NCI-H526 (cell line): ENCODE data around the gene GRAMD4.

Source experiments
- DNase-seq, 2 experiments: peaks; one replicate each; lab custom pipeline; 2025; lab: John Stamatoyannopoulos, UW

GRAMD4 gene, protein sequence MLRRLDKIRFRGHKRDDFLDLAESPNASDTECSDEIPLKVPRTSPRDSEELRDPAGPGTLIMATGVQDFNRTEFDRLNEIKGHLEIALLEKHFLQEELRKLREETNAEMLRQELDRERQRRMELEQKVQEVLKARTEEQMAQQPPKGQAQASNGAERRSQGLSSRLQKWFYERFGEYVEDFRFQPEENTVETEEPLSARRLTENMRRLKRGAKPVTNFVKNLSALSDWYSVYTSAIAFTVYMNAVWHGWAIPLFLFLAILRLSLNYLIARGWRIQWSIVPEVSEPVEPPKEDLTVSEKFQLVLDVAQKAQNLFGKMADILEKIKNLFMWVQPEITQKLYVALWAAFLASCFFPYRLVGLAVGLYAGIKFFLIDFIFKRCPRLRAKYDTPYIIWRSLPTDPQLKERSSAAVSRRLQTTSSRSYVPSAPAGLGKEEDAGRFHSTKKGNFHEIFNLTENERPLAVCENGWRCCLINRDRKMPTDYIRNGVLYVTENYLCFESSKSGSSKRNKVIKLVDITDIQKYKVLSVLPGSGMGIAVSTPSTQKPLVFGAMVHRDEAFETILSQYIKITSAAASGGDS

DNA sequence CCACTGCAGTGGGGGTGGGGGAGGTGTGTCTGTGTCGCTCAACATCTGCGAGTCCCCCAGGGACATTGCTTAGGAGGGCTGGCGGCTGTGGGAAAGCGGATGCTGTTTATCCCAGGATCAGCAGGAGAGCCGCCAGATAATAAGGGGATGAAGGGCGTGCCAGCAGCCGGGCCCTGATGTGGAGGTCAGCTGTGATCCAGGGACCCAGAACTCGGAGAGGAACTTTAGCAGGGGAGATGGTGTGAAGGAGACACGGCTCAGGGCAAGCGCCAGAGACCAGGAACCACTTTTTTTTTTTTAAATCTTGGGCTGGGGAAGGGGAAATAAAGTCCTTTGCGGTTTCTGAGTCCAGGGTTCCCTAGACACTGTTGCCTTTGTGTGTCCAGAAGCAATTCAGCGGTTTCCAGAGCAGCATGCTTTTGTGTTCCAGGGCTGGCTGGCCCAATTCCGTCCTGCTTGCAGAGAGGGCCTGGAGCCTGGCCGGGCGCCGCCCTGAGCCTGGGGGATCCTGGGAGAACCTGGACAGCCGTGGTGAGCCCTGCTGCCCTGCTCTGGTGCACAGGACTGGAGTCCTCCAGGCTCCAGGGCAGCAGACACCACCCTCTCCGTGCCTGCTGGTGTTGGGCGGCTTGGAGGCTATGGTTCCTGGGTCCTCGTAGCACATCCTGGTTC lies at the start of gene GRAMD4:
Gene GRAMD4 (plus strand): TSS at position 557 of the 672 bp plus-strand sequence. CDS start 6,414 bp downstream, outside the sequence.
- DNase-seq: no peak

DNA sequence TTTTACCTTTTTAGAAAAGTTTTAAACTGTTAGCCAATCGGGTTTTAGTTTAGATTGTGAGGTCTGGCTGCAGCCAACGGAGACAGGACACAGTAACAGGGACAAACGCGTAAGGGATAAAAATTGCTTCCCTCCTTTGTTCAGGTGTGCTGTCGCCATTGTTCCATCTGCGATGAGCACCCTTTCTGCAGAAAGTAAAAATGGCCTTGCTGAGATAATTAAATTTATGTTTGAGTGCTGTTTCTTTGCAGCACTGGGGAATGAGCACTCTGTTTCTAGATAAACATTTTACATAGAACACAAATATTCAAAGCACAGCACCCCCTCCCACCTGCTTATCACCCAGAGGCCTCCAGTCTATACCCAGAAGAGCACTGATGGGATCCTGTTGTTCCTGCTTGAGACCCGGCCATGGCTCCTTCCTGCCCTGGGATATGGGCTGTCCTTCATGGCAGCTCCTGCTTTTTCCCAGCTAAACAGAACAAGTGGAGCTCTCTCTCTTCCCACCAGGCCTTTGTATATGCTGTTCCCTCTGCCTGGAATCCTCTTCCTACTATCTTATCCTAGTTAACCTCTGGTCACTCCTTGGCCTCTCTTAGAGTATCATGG lies 48.4 kb upstream of the GRAMD4 start:
- no peak for DNase-seq

DNA sequence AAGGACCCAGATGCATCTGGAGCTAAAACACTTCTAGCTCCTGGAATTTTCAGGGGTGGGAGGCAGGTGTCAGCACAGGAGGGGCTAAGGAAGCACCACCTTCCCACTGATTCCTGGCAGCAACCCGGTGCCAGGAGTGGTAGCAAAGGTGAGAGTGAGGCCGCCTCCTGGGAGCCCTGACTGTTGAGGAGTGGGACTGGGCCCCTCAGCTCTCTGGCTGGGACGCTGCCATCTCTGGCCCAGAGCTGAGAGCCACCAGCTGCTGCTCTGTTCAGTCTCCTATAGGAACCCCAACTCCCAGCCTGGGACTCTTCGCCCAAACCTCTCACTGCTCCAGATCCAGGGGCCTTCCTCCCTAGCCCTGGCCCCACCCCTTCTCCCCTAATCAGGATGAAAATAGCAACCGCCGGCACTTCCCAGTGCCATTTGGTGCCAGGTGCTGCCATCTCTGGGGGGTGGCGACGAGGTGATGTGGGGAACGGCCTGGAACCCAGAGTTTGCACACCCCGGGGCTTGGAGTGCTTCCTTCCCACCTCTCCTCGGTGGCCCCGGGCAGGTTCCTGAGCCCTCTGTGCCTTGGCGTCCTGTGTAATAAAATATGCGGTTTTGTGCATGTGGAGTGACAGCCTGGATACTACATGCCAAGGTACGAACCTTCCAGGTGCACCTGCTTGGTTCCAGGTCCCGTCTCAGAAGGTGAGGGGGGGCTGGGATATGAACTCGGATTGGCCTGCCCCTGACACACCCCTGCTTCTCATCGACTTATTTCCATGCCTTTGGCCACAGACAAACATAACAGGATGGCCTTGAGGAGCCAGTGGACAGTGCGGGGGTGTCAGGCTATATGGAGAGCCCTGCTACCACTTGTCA lies 47.0 kb upstream of the GRAMD4 start:
- no peak for DNase-seq

DNA sequence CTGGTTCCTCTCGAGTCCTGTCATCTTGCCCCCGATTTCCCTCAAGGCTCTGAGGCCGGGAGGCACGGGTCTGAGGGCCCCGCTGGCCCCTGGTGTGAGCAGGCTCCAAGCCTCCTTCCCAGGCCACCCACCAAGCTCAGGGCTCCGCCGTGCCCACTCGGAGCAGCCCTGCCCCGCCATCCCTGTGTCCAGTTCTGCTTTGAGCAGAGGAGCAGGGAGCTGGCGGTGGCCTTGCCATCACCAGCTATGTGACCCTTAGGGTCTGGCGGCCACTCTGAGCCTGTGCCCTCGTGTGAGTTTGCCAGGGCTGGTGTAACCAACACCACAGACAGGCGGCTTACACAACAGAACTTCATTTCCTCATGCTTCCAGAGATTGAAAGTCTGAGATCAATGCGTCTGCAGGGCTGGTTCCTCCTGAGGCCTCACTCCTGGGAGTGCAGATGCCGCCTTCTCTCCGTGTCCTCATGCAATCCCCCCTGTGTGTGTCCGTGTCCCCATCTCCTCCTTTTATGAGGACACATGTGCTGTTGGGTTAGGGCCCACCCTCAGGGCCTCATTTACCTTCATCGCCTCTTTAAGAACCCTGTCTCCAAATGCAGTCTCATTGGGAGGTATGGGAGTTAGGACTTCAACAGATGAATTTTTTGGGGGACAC lies 46.3 kb upstream of the GRAMD4 start:
- DNase-seq: no peak

DNA sequence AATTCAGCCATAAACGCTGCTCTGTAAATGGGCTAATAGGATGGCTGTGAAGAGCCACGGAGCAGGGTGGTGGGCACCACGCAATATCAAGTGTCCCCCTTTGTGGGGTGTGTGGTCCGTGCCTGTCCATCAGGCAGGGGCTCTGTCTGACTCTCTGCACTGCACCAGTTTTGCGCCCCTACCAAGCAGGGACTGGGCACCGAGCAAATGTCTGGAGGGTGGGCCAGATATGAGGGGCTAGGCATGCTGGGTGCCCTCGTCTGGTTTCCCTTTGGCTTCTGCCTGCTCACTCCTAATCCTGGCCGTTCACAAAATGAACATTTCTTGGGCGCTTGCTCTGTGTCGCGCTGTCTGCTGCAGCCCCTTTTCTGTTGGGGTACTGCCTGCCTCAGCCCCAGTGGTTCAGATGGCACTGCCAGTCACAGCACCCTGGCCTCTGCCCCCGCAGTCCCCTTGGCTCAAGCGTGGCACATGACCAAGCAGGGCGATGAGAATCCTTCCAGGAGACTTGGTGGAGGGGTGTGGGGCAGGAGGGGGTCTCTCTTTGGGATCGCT lies 45.7 kb upstream of the GRAMD4 start:
- no peak for DNase-seq

DNA sequence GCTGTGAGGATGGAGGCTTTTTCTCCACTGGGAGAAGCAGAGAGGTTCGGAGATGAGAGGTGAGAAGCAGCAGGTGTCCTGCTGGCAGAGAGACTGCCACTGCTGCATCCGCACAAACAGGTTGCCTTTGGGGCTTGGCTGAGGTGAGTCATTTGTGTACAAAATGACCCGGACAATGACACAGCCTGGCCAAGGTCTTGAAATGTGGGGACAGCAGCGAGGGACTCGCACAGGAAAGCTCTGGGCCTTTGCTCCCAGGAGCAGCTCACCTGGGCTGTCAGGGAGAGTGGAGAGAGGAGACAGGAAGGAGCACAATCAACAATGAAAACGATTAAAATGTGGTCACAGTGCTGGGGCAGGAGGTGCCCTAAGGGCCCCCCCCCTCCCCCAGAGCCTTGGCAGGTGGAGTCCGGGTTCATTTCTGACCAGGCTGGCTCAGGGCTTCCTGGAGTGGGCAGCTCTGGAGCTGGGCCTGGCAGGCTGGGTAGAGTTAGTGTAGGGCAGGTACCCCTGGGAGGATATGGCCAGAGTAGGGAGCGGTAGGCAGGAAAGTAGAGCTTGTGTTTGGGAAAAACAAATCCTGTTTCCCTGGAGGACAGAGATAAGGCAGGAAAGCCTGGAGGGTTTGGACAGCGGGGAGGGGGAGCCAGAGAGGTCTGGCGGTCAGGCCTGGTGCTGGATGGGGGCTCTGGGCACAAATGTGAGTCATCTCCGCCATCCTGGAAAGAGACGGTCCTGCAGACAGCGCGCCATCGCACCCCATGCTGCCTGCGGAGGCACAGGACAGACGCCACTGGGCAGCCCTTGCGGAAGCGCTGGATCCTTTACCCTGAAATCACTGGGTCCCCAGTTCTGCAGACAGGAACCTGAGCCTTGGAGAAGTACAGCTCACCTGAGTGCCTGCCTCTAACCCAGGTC lies 44.9 kb upstream of the GRAMD4 start:
- peak in 1 of 2 experiments; percentile 21 for DNase-seq

DNA sequence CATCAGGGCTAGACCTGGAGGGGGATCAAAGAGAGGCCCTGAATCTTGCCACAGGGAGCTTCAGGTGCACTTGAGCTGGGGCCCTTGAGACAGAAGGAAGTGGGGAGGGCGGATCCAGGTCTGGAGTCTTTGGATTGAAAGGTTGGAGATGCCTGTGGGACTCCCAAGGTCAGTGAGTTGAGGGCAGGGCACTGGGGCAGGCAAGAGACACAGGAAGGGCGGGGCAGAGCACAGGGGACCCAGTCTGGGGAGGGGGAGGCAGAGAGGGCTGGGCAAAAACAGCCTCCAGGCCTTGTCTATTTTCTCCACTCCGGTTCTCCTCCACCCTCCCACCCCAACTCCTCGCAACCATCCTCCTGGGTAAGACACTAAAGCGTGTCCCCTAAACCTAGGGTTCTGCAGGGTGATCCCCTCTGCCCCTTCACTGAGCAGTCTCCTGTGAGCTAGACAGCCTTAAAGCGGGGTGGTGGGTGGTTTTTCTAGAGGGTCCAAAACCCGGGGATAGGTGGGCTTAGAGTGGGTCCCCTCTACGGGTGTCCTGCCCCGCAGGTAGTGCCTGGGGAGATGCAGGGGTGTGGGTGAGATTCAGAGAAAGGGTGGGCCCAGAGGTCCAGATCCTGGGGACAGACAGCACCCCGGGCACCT lies 44.2 kb upstream of the GRAMD4 start:
- DNase-seq: peak in 1 of 2 experiments; percentile 9

DNA sequence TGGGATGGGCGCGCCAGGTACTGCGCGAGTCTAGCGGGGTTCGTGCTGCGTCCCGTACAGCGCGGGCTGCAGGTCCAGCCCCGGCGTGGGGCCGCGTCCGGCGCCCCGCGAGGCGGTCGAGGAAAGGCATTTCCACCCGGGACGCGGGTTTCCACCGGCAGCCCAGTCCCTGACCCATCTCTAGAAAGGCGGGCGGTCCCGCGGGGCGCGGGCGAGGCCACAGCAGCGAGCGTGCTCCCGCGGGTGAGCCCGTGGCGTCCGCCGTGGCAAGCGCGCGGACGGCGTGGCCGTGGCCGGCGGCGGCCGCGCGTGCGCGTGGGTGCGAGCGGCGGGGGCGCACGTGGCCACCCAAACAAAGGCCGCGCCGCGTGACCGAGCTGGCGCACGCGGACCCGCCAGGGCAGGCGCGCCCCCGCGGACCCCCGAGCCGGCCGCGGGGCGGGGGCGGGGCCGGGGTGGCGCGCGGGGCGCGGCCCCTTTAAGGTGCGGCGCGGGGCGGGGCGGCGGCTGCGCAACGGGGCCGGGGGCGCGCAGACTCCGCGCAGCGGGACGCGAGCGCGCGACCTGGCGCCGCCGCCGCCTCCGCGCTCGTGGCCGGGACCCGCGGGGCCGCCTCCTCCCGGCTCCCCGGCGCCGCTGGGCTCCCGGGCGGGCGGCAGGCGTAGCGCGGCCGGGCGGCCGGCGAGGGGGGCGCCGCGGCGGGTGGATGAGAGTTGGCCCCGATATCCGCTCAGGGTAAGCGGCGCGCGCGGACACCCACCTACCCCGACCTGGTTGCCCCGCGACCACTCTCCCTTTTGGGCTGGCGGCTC lies 43.4 kb upstream of the GRAMD4 start:
- peak in 1 of 2 experiments; percentile 78 for DNase-seq

DNA sequence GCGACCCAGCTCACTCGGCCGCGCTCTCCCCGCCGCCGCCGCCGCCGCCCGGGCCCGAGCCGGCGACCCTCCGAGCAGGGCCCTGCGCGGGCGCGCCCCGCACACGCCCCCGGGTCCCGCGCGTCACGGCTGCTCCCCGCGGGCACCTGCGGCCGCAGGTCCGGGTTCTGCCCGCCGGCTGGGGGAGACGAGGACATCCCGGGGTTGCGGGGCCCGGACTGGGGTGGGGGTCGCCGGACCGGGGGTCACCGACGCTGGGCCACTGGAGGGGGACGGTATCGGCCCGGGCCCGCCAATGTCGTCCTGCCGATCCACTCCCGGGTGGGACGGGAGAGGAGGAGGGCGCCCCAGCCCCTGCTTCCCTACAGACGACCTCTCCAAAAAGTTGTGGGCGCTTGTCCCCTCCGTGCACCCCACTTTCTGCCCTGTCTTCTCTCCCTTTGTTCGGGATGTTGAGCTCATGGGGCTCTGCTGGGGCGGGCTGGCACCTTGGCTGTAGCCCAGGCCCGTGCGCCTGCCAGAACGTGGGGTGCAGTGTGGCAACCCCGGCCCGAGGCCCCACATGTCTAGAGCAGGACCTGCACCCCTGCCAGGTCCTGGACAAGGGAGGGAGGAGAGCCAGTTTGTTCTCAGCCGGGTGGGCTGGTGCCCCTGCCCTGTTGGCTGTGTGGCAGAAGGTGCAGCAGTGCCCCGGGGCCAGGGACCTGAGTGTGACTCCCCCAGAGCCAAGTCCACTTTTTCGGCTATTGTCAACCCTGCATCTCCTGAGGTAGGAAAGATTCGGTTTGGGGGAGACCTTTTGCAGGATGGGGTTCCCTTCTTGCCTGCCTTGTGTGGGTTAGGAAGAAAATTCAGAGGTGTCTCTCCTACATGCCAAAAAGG lies 42.6 kb upstream of the GRAMD4 start:
- DNase-seq: peak in 1 of 2 experiments; percentile 13

DNA sequence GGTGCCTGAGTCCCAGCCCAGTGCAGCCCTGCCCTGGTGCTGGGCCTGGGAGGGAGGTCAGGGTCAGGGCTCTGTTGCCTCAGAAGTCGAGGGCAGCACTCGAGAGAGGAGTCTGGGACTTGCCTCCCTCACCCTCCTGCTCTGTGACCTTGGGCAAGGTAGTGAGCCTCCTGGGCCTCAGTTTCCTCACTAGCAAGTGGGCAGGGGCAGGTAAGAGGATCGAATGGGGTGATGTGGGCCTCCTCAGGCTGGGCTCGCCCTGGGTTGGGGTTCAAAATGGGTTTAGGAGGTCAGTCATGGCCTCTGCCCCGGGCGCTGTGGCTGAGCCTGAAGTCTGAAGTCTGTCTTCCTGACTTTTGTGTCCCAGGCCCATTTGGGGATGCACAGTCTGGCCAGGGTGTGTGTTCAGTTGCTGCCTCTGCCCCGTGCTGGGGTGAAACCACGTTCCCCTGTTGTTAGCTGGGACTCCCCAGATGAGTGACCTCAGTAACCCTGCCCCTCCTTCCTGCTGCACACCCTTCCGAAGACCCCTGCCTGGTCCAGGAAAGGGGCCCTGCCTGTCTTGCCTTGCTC lies 41.8 kb upstream of the GRAMD4 start:
- no peak for DNase-seq

DNA sequence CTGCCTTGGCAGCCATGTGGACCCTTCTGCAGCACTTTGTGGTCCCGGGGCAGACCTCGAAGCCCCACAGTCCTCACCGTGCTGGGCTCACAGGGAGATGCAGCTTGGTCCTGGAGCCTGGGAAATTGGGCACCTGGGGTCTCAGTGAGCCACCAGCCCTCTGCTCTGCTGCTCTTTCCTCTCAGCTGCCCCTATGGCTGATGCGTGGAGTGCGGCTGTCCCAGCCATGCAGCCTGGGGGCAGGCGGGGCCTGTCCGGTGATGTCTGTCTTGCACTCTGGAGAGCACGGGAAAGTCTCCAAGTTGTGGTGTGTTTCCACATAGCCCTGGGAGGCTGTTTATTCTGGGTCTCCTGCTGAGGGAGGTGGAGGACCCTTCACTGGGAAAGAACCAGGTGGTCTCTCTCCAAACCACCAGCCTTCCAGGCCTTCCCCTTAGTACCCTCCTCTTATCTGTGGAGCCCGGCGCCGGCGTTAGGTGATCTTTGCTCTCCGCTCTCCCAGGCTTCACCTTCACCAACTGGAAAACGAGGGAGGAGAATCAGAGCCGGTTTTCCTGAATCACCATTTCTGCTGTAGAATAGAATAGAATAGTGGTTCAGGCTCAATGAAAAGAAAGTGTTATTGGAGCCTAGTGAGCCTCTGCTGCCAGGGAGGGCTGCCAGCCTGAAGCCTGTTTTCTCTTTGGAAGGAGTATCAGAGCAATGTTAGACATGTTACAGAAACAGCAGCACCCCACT lies 41.2 kb upstream of the GRAMD4 start:
- peak in 1 of 2 experiments; percentile 17 for DNase-seq

DNA sequence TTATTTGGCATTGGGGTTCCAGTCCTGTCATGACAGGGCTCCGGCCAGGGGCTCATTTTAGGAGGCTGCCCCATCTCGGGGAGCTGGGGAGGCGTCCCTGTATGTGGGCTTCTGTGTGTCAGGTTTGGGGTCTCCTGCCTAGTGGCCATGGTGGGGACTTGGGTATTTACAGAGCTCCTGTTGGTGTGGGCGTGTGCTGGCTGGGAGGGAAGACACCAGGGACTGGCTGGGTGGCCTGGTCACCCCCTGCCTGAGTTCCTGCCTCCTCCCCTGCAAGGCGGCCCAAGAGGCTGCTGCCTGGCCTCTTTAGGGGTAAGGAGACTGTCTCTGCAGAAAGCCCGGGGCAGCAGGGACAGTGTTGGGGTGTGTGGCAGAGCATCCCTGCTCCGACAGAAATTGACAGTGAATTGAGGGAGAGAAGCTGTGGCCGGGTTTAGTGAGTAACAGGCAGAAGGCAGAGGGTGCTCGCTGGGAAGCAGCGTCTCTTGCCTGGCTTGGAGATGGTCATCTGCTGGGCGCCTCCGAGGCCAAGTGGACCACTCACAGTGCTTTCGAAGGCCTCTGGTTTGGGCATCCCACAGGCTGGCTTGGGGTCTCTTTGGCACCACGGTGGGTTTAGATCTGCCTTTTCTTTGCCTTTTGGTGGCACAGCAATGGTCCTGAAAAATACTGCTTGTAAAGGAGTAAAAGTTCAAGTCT lies 40.3 kb upstream of the GRAMD4 start:
- no peak for DNase-seq

DNA sequence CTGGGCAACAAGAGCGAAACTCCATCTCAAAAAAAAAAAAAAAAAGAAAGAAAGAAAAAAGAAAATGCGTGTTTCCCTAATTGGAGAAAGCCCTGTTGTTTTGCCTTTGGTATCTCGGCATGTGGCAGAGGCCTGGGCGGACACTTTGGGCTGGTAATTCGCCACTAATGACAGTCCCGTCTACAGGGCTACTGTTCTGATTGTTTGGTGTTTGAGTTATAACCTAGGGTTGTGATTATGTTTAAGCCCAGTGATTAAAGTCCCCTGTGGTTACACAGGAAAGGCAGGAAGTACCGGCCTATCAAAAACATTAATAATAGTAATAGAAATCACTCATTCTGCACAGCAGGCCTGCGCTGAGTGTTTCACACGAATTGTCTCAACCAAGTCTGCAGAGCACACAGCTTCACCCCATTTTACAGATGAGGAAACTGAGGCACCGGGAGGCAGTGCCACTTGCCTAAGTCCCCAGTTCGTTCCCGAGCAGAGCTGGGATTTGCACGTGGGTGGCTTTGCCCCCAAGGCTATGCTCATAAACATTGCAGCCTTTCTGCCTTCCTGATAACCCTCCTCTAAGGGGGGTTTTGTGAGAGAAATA lies 39.1 kb upstream of the GRAMD4 start:
- no peak for DNase-seq

DNA sequence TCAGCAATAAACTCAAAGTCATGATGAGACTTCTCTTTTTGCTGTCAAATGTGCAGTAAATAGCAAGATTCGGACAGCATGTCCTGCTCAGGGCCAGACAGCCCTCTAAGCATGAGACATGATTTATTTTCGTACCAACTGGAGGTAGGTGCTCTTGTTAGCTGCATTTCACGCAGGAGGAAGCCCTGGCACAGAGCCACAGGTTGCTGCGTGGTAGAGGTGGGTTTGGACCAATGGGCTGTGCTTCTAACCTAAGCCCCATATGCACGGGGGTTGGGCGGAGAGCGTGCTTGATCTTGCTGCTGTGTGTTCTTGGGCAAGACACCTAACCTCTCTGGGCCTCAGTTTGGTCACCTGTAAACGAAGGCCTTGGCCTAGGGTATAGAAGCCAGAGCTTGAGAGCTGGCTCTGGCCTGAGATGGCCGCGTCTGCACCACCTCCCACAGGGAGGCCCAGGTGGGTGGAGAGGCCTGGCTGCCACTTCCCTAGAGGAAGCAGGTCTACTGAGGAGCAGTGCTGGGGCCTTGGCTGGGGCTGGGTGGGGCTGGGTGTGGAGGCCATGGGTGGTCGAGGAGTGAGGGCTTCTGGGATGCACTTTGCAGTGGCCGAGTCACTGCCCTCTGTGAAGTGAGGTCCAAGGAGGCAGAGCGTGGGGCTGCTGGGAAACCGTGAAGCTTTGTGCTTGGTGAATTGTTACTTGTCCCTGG lies 38.5 kb upstream of the GRAMD4 start:
- no peak for DNase-seq
